Measurements from ENCODE around the gene NTN4.
"Not testable (repeated sequence)": the region's sequence is repeated elsewhere in the genome, so short reads cannot be mapped to it uniquely, and the experiment has no call there.

The NTN4 gene

GRCh38 chr12:95790033-95790916 lies at the start of gene NTN4:
NTN4 (minus strand) TSS chr12:95790764; CDS start chr12:95790309, 455 bp downstream.
- no peak for DNase-seq (ENCODE audit: low read depth)

DNA sequence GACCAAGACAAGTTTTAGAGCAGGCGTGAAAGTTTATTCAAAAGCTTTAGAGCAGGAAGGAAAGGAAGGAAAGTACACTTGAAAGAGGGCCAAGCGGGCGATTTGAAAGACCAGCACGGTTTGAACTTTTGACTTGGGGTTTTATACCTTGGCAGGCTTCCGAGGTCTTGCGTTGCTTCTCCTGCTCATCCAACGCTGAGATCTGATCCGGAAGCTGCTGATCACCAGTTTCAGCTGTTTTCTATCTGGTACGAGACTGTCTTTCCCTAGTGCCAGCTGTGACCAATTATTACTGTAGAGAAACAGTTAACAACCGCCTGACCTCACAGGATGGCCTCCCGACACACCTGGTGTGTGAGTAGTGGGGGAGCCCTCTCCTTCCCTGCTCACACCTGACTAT lies 47.6 kb upstream of the NTN4 start:
- DNase-seq (ENCODE audit: low read depth) = no peak

- no peak for DNase-seq (ENCODE audit: low read depth)
Measured at GRCh38 chr12:95837240-95838038, 46.9 kb upstream of the NTN4 start.

DNA sequence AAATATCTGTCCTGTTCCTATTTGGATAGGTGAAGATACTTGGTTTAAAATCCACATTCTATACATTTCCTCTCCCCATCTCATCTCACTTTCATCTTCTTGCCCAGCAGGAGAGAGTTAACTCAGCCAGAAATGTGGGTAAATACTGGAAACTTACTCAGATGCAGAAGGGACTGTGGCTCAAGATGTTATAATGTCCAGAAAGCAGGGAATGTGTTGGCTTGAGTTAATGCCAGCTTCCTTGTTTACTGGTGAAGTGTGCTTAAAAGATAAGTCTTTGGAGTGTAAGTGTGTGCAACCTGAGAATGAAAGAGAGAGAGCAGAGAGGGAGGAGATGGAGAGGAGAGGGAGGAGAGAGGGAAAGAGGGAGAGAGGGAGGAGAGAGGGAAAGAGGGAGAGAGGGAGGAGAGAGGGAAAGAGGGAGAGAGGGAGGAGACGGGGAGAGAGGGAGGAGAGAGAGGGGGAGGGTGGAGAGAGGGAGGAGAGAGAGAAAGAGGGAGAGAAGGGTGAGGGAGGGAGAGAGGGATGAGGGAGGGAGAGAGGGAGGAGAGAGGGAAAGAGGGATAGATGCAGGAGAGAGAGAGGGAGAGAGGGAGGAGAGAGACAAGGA lies 46.2 kb upstream of the NTN4 start:
- no peak for DNase-seq (ENCODE audit: low read depth)

DNA sequence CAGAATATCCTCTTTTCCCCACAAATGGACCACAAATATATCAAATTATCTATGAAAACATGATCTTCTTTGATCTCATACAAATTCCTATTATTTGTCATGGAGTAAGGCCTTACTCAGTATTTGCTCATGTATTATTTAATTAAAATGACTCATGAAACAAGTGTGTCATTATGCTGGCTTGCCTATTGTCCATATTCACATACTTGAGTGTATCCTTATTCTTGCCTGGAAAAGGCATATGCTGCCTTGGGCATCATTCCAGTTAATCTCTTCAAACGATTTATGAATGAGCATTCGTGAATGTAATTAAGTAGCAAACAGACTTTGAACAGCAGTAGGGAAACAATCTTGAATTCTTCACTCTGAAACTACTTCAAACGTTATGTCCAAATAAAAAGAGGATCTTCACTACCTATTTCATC lies 45.6 kb upstream of the NTN4 start:
- DNase-seq (ENCODE audit: low read depth) = no peak

DNA sequence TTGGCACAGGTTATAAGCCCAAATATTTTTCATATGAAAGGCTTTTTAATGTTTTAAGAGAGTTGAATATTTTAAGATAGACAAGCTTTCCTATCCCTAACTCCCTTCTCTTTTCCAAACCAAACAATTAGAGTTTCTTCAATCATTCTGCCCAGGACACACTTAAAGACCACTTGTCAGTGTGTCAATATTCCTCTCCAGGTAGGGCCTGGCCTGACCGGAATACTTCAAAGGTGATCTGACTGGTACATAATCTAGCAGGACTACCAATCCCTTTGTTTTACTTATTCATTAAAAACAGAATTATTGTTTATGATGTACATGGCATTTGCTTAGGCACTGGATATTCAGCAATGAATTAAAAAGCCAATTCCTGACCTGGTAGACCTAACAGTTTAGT lies 44.0 kb upstream of the NTN4 start:
- no peak for DNase-seq (ENCODE audit: low read depth)

GRCh38 chr12:95830335-95831089 lies 39.9 kb upstream of the NTN4 start:
- DNase-seq (ENCODE audit: low read depth) = no peak

GRCh38 chr12:95829395-95829794 lies 38.8 kb upstream of the NTN4 start:
- DNase-seq (ENCODE audit: low read depth) = no peak

DNA sequence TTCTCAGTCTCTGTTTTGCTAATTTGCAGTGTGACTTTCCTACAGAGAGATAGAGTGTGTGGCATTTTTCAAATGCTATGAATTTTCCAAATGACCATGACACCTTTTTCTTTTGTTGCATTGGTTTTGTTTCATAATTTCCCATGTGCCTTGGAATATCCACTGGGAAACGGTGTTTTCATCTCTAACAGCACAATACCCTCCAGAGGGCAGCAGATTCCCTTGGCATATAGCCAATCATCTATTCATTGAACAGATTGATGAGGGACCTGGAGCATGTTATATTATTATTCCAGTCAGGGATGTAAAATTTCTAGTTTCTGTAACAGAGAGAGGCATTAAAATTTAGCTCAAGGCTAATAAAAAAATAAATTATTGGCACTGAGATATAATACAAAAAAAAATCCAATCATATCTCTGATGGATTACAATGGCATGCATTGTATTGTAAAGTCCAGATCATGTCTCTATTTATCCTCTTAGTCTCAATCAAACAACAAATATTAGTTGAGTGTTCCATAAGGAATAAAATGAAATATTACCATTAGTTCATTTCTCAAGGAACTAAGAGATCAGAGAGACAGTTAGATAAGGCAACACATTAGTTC lies 29.6 kb upstream of the NTN4 start:
- DNase-seq (ENCODE audit: low read depth) = no peak

DNA sequence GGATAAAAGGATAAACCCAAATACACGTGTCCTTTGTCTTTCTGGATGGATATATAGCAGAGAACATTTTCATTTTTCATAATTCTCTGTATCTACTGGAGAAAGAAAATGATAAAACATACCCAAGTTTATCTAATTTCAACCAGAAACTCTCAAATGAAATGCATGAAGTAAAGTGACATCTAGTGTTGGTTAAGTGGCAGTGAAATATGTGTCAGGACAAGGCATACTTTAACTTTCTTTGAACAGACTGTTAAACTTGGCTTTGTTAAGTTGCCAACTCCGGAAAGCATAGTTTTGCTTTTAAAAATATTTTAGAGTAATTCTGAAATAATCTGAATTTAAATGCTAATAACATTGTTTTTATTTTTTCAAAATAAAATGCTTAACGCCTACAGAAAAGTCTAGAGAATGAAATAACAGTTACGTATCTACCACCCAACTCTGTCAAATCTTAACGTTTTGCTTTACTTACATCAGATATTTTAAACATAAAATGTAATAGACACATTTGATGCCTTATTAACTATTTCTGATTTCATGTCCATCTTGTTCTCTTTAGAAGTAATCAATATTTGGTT lies 25.2 kb upstream of the NTN4 start:
- no peak for DNase-seq (ENCODE audit: low read depth)

GRCh38 chr12:95812155-95812554 lies 21.6 kb upstream of the NTN4 start:
- DNase-seq (ENCODE audit: low read depth) = not testable (repeated sequence)

- no peak for DNase-seq (ENCODE audit: low read depth)
Measured at GRCh38 chr12:95810411-95810810, 19.8 kb upstream of the NTN4 start.

GRCh38 chr12:95809000-95809680 lies 18.6 kb upstream of the NTN4 start:
- DNase-seq (ENCODE audit: low read depth) = no peak

- DNase-seq (ENCODE audit: low read depth) = no peak
Measured at GRCh38 chr12:95808146-95808545, 17.6 kb upstream of the NTN4 start.

- DNase-seq (ENCODE audit: low read depth) = no peak
Measured at GRCh38 chr12:95805864-95806671, 15.5 kb upstream of the NTN4 start.

DNA sequence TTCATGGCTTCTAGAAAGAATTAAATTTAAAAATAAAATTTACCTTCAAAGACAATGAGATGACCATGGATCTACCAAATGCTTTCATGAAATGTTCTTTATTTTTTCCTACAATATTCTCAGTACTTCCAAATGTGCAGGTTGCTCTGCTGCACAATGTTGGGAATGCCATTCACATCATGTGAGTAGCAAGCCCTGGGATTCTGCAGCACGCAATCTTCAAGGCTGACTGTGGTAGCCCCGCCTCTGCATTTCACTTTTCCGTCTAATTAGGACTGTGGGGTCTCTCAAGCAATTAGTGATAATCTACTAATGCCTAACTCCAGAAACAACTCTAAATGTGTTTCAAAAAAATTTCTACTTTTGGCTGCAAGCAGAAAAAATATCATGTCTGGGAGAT lies 13.7 kb upstream of the NTN4 start:
- no peak for DNase-seq (ENCODE audit: low read depth)

DNA sequence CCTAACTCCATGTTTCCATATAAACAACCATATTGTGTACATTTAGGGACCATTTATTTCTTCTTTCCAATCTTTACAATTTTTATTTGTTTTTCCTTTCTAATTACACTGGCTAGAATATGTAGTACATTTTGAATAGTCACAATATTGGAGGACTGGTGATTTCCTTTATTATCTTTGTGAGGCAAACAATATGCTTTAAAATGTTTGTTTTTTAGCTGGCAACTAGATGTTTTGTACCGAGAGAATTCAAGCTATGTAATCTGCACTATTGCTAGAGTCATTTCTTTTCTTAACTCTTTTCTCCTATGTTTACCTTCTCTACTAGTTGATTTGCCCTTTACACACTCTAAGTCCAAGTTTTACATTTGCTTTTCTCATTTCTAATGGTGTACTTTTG lies 13.3 kb upstream of the NTN4 start:
- DNase-seq (ENCODE audit: low read depth) = no peak

DNA sequence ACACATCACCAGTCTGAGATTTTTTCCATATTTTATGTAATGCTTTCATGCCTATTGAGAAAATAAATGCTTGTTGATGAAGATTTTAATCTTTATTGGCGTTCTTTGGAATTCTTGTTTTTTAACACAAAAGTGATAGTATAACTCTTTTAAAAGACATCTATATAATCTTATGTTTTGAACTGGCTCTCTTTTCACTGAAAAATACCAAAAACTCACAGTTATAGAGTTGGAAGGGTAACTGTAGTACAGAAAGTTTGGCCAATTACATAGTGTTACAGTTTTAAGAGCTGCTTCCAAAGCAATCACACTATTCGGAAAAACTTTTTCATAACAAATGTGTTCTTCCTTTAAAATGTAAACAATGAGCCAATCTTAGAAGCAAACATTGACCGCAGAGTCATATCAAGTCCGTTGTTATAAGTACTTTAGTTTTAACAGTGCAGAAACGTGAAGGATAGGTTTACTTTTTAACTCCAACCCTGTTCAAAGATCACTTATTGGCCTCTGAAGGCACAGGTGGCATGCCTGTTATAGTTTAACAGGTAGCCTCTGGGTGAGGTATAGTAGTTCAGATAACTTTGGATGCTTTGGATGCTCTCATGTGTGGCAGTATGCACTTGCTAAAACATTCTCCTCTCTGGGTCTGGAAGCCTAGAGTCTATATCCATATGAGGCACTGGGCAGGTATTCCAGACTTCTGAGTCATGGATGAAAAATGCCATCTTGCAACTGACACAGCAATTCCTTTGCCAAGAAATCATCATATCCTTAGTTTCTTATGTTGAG lies 12.1 kb upstream of the NTN4 start:
- DNase-seq (ENCODE audit: low read depth) = no peak

- DNase-seq (ENCODE audit: low read depth) = no peak
Measured at GRCh38 chr12:95796982-95797289, 6.4 kb upstream of the NTN4 start.
